Amniotic stem cell (primary cell): ENCODE results near the gene IRF3.
"Not testable (repeated sequence)": the region's sequence is repeated elsewhere in the genome, so short reads cannot be mapped to it uniquely, and the experiment has no call there.

ENCODE experiments used
- DNase-seq: peaks from one replicate; lab custom pipeline; 2025; lab: John Stamatoyannopoulos, UW

Gene IRF3

GRCh38 chr19:49646586-49646985, 19.1 kb downstream of the IRF3 start:
- no peak for DNase-seq

DNA sequence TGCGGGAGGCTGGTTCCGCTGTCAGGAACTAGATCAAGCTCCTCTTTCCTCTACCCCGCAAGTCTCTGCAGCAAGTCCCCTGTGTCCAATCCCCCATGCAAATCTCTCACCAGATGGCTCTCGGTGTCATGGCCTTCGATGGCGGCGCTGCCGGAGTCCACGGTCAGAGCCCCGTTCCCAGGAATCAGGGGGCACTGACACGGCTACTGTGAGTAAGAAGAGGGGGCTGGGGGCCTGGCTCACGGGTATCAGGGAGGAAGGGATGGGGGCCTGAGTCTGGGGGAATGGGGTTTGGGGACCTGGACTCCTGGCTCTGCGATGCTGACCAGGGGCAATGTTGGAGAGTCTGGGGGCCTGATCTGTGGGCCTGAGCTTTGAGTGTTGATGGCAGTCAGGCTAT, 19.7 kb downstream of the IRF3 start:
- DNase-seq, result no peak

GRCh38 chr19:49645592-49645991, 20.1 kb downstream of the IRF3 start:
- no peak for DNase-seq

- DNase-seq, result no peak
Observed at GRCh38 chr19:49643466-49643865, 22.2 kb downstream of the IRF3 start.

DNA sequence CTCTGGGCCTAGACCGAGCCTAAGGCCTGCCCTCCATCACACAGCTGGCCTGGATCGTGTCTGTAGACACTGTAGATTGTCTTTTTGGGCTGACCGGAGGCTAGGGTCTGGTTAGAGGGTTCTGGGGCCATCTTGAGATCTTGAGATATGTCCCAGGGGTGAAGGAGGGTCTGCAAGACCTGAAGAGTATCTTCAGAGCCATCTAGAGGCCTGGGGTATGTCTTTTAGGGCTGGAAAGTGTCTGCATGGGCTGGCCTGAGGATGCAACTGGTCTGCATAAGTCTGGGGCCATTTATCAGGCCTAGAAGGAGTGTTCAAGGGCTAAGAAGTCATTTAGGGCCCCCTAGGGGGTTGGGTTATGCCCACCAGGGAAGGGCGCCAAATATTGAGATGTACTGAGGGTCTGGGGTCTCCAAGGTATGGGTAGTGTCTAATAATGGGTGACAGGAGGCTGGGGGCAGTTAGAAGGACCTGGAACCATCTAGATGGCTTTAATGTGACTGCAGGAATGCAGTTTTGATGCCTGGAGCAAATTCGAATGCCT, 23.1 kb downstream of the IRF3 start:
- no peak for DNase-seq

- peak; percentile 100 for DNase-seq
Observed at GRCh38 chr19:49641688-49642491, 23.8 kb downstream of the IRF3 start, which contains the start of gene SCAF1. SCAF1 (plus strand) TSS chr19:49642209; CDS start chr19:49645027, 2,818 bp downstream.

GRCh38 chr19:49640113-49640898, 25.4 kb downstream of the IRF3 start, which contains the start of gene RRAS:
RRAS (minus strand) TSS chr19:49640143; CDS start chr19:49640098, 45 bp downstream.
- peak; percentile 100 for DNase-seq

DNA sequence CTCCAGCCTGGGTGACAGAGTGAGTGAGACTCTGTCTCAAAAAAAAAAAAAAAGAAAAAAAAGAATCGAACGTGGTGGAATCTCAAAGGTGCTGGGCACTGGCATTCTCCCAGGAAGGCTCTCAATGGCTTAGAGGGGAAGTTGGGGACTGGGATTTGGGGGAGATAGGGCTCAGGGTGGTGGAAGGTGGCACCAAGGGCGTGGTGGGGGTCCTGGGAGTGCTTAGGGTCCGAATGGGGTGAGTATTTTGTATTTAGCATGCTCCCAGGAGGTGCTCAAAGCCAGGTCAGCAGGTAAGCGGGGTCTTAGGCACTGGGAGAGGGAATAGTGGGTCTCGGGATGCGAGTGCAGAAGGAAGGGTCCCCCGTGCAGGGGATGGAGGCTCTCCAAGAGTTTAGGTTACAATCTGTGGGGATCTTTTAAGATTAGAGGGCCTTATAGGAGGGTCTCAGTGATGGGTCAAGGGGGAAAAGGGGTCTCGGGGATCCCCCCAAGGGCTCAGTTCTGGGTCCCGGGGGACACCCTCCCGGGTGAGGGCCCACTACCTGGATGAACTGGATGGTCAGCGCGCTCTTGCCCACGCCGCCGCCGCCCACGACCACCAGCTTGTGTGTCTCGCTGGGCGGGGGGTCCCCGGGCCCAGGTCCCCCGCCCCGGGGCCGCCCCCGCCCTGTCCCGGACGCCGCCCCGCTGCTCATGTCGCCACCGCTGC, 26.1 kb downstream of the IRF3 start:
- DNase-seq, result no peak

GRCh38 chr19:49637821-49638738, 27.6 kb downstream of the IRF3 start:
- peak; percentile 54 for DNase-seq

- DNase-seq, result no peak
Observed at GRCh38 chr19:49636233-49636932, 29.3 kb downstream of the IRF3 start.

DNA sequence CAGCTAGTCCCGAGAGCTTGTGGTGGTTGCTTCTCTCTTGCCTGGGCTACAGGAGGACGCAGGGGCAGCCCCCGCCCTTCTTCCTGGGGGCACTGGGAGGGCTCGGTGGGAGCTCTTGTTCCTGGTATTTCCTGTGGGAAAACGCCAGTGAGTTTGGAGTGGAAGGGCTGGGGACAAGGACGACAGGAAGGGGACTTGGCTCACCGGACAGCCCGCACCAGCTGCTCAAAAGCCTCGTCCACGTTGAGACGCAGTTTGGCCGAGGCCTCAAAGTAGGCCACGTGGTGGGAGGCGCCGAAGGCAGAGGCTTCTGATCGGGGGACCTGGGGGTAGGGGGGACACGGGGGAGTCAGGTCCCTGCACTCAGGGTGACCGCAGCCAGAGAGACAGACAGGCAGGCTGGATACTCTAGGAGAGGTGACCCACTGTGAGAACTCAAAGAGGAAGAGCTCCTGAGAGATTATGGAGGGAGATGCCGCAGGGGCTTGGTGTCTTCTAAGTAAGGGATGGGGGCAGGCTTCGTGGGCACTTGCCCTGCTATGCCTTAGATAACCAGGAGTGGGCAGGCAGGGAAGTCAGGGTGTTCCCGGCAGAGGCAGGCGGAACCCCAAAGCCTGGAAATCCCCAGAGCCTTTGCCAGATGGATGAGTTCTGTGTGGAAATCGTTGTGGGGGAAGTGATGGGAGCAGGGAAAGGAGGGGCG, 30.0 kb downstream of the IRF3 start:
- DNase-seq, result no peak

GRCh38 chr19:49633273-49633672, 32.4 kb downstream of the IRF3 start:
- not testable (repeated sequence) for DNase-seq

DNA sequence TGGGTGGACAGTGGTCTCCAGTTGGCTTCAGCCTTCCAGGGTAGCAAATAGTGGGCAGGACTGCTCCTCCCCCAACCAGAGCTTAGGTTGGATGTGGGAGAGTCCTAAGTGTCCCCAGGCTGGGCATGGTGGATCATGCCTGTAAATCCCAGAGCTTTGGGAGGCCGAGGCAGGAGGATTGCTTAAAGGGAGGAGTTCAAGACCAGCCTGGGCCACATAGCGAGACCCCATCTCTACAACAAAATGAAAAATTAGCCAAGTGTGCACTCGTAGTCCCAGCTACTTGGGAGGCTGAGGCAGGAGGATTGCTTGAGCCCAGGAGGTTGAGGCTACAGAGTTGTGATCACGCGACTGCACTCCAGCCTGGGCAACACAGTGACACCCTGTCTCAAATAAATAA, 33.1 kb downstream of the IRF3 start:
- DNase-seq, result no peak

GRCh38 chr19:49631610-49632192, 34.0 kb downstream of the IRF3 start:
- DNase-seq, result no peak

DNA sequence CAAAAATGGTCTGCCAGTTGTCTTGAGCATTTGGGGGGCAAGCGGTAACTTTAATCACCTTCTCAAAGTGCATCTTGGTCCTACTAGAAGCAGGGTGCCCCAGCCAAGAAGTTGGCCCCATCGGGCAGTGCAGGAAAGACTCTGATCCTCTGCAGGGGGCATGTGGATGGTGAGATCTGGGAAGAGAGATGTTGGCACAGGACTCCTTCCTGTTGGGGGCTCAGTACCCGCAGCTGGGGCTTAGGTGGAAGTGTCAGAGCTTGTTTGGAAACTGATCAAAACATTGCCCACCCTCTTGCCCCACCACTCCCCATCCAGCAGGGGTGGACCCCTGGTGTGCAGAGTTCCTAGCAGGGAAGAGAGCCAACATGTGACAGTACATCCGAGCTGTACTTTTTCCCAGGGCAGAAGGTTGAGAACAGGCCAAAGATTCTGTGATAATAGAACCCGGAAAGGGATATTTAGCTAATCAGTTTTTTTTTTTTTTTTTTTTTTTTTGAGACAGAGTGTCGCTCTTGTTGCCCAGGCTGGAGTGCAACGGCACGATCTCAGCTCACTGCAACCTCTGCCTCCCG, 34.6 kb downstream of the IRF3 start:
- DNase-seq, result no peak

- no peak for DNase-seq
Observed at GRCh38 chr19:49629659-49630058, 36.0 kb downstream of the IRF3 start.

DNA sequence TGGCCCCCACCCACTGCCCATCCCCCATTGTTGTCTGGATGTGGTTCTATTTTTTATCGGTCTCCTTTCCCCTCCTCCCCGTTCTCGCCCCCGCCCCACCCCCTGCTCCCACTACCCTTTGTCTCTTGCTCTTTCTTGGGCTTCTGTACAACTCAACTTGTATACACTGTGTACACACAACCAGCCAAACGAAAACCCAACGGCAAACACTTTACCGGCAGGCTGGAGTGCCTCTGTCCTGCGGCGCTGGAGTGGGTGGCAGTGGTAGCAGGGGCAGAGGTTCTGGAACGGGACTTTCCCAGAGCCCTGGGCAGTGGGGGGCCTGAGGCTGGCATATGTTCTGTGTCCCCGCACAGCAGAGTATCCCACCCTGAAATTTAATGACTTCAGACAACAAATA, 39.4 kb downstream of the IRF3 start:
- no peak for DNase-seq

GRCh38 chr19:49624967-49625910, 40.4 kb downstream of the IRF3 start:
- DNase-seq, result no peak
